Small intestine (tissue), 7 donors: ENCODE measurements around the gene TRAPPC10. TPM values are rescaled to one million over a fixed set of nuclear protein-coding genes. Genes with fewer than 3 reads are reported as not detected.

Source experiments
- DNase-seq, 2 donors: peaks; one replicate each; pipeline versions ENCODE4 v3.0.0 to v3.0.0-alpha.2; 2013
- FAIRE-seq: peaks from 2 replicates; lab custom pipeline; 2012; peaks lifted over from hg19 to GRCh38; lab: Jason Lieb, UNC
- H3K27ac ChIP-seq, 3 donors: one replicate each; pipeline ENCODE4 v1.5.1; 2013; ENCODE audit warnings: low read length in 2 of 3, mild to moderate bottlenecking in 2 of 3, control low read depth in 1 of 3, inconsistent platforms in 1 of 3, low read depth in 1 of 3, moderate library complexity in 1 of 3
- H3K27me3 ChIP-seq, 3 donors: one replicate each; pipeline ENCODE4 v1.6.1; 2013; ENCODE audit warnings: low read length in 3 of 3, inconsistent platforms in 1 of 3; ENCODE audit not compliant: control insufficient read depth in 3 of 3, insufficient read depth in 3 of 3
- H3K36me3 ChIP-seq, 3 donors: one replicate each; pipeline ENCODE4 v1.6.1; 2013; ENCODE audit warnings: low read length in 3 of 3, inconsistent platforms in 1 of 3, low read depth in 1 of 3, mild to moderate bottlenecking in 1 of 3, moderate library complexity in 1 of 3; ENCODE audit not compliant: control insufficient read depth in 3 of 3, insufficient read depth in 2 of 3
- H3K4me1 ChIP-seq, 3 donors: one replicate each; pipeline ENCODE4 v1.6.1; 2013; ENCODE audit warnings: low read length in 2 of 3, inconsistent platforms in 1 of 3, low read depth in 1 of 3, mild to moderate bottlenecking in 1 of 3, moderate library complexity in 1 of 3; ENCODE audit not compliant: control insufficient read depth in 3 of 3, insufficient read depth in 2 of 3
- H3K4me3 ChIP-seq, 3 donors: one replicate each; pipeline ENCODE4 v1.5.1; 2013; ENCODE audit warnings: low read length in 3 of 3, control low read depth in 1 of 3, inconsistent platforms in 1 of 3, low read depth in 1 of 3, mild to moderate bottlenecking in 1 of 3, moderate library complexity in 1 of 3
- H3K9me3 ChIP-seq, 2 donors: one replicate each; pipeline ENCODE4 v1.6.1; 2013; ENCODE audit warnings: low read depth in 1 of 2, low read length in 1 of 2; ENCODE audit not compliant: control insufficient read depth in 2 of 2, insufficient read depth in 1 of 2
- WGBS, 3 donors: extraction: QIAGEN DNeasy Blood & Tissue Kit; methylation state at CpG; one replicate each; pipeline ENCODE4 v1.1.7; 2013; 5-methylcytosine and 5-hydroxymethylcytosine counted together
- polyA plus RNA-seq, 4 donors: library from polyadenylated mRNA; stranded (reverse) in 3 of 4; unstranded in 1 of 4; fragments of 200-250 nt in 3 of 4; fragments of 120-200 nt in 1 of 4; gene quantifications; one replicate each; pipeline versions ENCODE4 v1.2.1 to v1.2.3, GENCODE V29; 2013
- donor health status: healthy with polysubstance abuse.
- donor health status: control.
- donor health status: control.
- donor health status: Bipolar disorder and iron deficiency.
- donor health status: healthy.

The TRAPPC10 gene
- polyA plus RNA-seq, 4 donors = 8.4 to 35.4 (median 11.3) TPM

- Histone ChIP-seq H3K9me3 (no peaks in the 10 kb centered on the region), H3K27ac (peak overlapping the region; percentile 91 to 94 (median 91)), H3K4me1 (peaks cover 2 to 49% (median 15%) of the 10 kb centered on the region in 3 donors), H3K36me3 (peaks cover 2 to 82% (median 14%) of the 10 kb centered on the region in 3 donors), H3K27me3 (no peaks in the 10 kb centered on the region), H3K4me3 (no peak overlapping the region)
- FAIRE-seq = no peak
- 88 to 95% (median 91%) methylated on average over 21 of the region's 21 CpGs for WGBS, 3 donors
- DNase-seq = no peak
These were observed 74.7 kb downstream of the TRAPPC10 start for GRCh38 chr21:44086636-44087425.

DNA sequence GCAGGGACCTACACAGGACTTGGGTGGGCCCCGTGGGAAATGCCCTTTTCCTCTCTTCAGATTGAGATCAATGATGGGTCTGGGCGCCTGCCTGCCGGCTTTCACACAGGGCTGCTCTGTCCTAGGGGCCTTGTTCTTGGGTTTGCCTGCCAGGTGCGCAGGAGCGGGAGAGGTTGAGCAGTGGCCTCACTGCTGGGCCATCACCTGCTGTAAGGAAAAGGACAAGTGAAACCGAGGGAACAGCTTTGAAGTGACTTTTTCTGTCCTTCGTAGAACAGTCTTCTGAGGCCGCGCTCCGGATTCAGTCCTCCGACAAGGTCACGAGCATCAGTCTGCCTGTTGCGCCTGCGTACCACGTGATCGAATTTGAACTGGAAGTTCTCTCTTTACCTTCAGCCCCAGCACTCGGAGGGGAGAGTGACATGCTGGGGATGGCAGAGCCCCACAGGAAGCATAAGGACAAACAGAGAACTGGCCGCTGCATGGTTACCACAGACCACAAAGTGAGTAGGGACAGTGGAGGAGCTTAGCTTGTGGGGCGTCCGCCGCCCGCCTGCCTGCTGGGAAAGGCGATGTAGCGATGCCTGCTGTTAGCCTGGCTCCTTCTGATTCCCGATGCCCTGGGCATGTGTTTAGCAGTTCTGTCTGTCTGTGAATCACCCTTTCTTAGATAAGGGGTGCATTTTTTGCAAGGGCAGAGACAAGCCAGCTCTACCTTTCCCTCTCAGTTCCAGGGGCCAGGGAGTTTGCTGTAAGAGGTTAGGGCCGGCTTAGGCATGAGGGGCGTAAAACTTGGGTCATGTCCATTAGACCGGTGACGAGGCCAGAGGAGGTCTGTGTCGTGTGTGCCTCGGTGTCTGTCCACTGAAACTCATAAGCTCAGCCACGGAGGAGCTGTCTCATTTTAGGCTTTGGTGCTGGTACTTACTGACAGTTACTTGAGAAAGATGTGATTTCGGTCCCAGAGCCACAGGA, 75.6 kb downstream of the TRAPPC10 start:
- Histone ChIP-seq H3K9me3 (no peaks in the 10 kb centered on the region), H3K27me3 (no peaks in the 10 kb centered on the region), H3K4me1 (peaks cover 2 to 55% (median 15%) of the 10 kb centered on the region in 3 donors), H3K4me3 (no peak overlapping the region), H3K27ac (peak overlapping the region; percentile 91 to 94 (median 91)), H3K36me3 (peaks cover 2 to 80% (median 12%) of the 10 kb centered on the region in 3 donors)
- DNase-seq = peak in 1 of 2 donors; percentile 22
- 64 to 78% (median 72%) methylated on average over 33 of the region's 33 CpGs for WGBS, 3 donors
- FAIRE-seq = no peak

- Histone ChIP-seq H3K4me1 (peaks cover 2 to 57% (median 15%) of the 10 kb centered on the region in 3 donors), H3K9me3 (no peaks in the 10 kb centered on the region), H3K27ac (peak overlapping the region; percentile 91 to 94 (median 91)), H3K36me3 (peaks cover 2 to 82% (median 12%) of the 10 kb centered on the region in 3 donors), H3K4me3 (peak overlapping the region in 1 of 3 donors; percentile 1), H3K27me3 (no peaks in the 10 kb centered on the region)
- DNase-seq = peak; percentile 93 to 95
- FAIRE-seq = no peak
- WGBS, 3 donors = 27 to 71% (median 41%) methylated on average over 18 of the region's 18 CpGs
These were observed 76.3 kb downstream of the TRAPPC10 start for GRCh38 chr21:44088401-44088780.

DNA sequence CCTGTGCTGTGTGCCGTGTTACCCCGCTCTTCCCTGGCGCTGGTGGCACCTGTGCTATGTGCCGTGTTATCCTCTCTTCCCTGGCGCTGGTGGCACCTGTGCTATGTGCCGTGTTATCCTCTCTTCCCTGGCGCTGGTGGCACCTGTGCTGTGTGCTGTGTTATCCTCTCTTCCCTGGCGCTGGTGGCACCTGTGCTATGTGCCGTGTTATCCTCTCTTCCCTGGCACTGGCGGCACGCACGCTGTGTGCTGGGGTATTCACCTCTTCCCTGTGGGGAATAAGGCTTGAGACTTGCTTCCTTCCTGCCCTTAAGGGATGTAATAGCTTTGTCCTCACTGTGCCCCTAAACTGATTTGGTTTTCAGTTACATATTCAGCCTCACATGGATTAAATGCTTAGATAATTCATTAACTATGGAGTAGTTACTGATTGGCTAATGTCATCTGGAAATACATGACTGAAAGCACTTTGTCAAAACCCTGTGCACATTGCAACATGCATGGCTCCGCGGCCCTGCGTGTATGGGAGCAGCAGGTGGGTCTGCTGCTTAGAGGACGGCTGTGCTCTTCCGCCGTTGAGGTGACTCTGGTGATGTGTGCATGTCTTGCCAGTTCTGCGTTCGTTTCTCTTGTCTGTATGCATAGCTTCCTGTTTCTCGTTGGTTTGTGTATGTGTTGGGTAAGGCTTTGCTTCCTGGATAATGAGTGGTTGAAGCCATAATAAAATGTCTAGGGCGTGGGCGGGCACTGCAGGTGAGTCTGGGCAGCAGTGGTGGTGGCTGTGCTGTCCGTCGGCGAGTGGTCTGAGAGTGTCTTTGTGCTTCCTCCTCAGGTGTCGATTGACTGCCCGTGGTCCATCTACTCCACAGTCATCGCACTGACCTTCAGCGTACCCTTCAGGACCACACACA, 77.1 kb downstream of the TRAPPC10 start:
- peaks cover 0 to 83% (median 14%) of the 10 kb centered on the region in 3 donors for H3K36me3 ChIP-seq
- H3K27ac ChIP-seq = peak overlapping the region; percentile 91 to 94 (median 91)
- DNase-seq (peak; percentile 91 to 92), FAIRE-seq (no peak)
- no peaks in the 10 kb centered on the region for H3K27me3 ChIP-seq
- H3K9me3 ChIP-seq = no peaks in the 10 kb centered on the region
- H3K4me3 ChIP-seq = peak overlapping the region in 1 of 3 donors; percentile 16
- peaks cover 2 to 57% (median 17%) of the 10 kb centered on the region in 3 donors for H3K4me1 ChIP-seq
- WGBS, 3 donors = 20 to 59% (median 29%) methylated on average over 30 of the region's 30 CpGs

DNA sequence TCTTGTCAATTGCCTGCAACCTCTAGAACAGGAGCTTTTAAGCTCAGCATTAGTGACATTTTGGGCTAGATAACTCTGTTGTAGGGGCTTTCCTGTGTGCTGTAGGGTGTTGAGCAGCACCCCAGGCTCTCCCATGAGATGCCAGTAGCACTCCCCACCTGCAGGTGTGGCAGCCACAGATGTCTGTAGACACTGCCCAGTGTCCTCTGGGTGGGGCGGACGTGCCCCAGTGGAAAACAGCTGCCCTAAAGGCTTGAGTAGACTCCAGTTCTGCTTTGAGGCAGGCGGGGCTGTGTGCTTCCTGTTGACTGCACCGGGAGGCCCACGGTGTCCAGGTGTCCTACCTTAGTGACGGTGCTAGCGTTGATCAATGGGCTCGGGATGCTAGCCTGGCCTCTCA, 78.2 kb downstream of the TRAPPC10 start:
- no peak overlapping the region for H3K4me3 ChIP-seq
- H3K27ac ChIP-seq = peak overlapping the region; percentile 91 to 94 (median 91)
- peaks cover 0 to 76% (median 8%) of the 10 kb centered on the region in 3 donors for H3K36me3 ChIP-seq
- FAIRE-seq (no peak), DNase-seq (peak; percentile 61 to 82)
- H3K27me3 ChIP-seq = no peaks in the 10 kb centered on the region
- peaks cover 0 to 59% (median 15%) of the 10 kb centered on the region in 3 donors for H3K4me1 ChIP-seq
- no peaks in the 10 kb centered on the region for H3K9me3 ChIP-seq
- 21 to 54% (median 31%) methylated on average over 8 of the region's 8 CpGs for WGBS, 3 donors

- Histone ChIP-seq H3K4me3 (no peak overlapping the region), H3K4me1 (peaks cover 0 to 57% (median 15%) of the 10 kb centered on the region in 3 donors), H3K36me3 (peaks cover 0 to 64% (median 5%) of the 10 kb centered on the region in 3 donors), H3K27me3 (no peaks in the 10 kb centered on the region), H3K9me3 (no peaks in the 10 kb centered on the region), H3K27ac (no peak overlapping the region)
- peak; percentile 60 to 68 for DNase-seq
- no peak for FAIRE-seq
- WGBS, 3 donors = 19 to 64% (median 50%) methylated on average over 9 of the region's 9 CpGs
These were observed 80.1 kb downstream of the TRAPPC10 start for GRCh38 chr21:44092211-44092610.

- H3K27me3 ChIP-seq = no peaks in the 10 kb centered on the region
- peak overlapping the region in 2 of 3 donors; percentile 15 to 45 for H3K27ac ChIP-seq
- no peak overlapping the region for H3K4me3 ChIP-seq
- peaks cover 0 to 41% (median 6%) of the 10 kb centered on the region in 3 donors for H3K4me1 ChIP-seq
- H3K9me3 ChIP-seq = no peaks in the 10 kb centered on the region
- FAIRE-seq (no peak), DNase-seq (peak; percentile 59 to 78)
- peaks cover 0 to 49% (median 2%) of the 10 kb centered on the region in 3 donors for H3K36me3 ChIP-seq
- WGBS, 3 donors = 21 to 69% (median 47%) methylated on average over 9 of the region's 9 CpGs
These were observed 81.7 kb downstream of the TRAPPC10 start for GRCh38 chr21:44093761-44094160.
